Neural crest cell (in vitro differentiated cells): ENCODE measurements around the gene CRTC1. TPM values are rescaled to one million over a fixed set of nuclear protein-coding genes. Genes with fewer than 3 reads are reported as not detected.

ENCODE experiments used
- DNase-seq: peaks from one replicate; pipeline ENCODE4 v3.0.0; 2021; ENCODE audit warnings: low read depth, mixed read lengths, low spot score
- H3K27ac Mint-ChIP-seq: one replicate; pipeline ENCODE4 v1.8.0; 2021; ENCODE audit warnings: mild to moderate bottlenecking, mixed read lengths; ENCODE audit not compliant: unreplicated experiment
- H3K27me3 Mint-ChIP-seq: 2 replicates; pipeline ENCODE4 v1.8.0; 2021; ENCODE audit warnings: low read depth, mild to moderate bottlenecking, mixed read lengths
- H3K36me3 Mint-ChIP-seq: 2 replicates; pipeline ENCODE4 v1.8.0; 2021; ENCODE audit warnings: low read depth, mild to moderate bottlenecking, mixed read lengths
- H3K4me1 Mint-ChIP-seq: 2 replicates; pipeline ENCODE4 v1.8.0; 2021; ENCODE audit warnings: mixed read lengths
- H3K4me3 Mint-ChIP-seq: one replicate; pipeline ENCODE4 v1.8.0; 2021; ENCODE audit warnings: mild to moderate bottlenecking, mixed read lengths
- H3K9me3 Mint-ChIP-seq: 2 replicates; pipeline ENCODE4 v1.8.0; 2021; ENCODE audit warnings: mixed read lengths
- total RNA-seq: library from RNA; stranded (reverse); gene quantifications from 2 replicates; pipeline ENCODE4 v1.2.1, GENCODE V29; 2021
- TF ChIP-seq, protein P1 (sequence below): fragments of 200-600 bp; sonication (generic); conservative IDR thresholded peaks from 2 replicates; pipeline ENCODE4 v1.5.0; 2021; ENCODE audit warnings: antibody characterized with exemption, mild to moderate bottlenecking

Gene CRTC1
- total RNA-seq, 1 donor from 2014 or later: 24.1 TPM

DNA sequence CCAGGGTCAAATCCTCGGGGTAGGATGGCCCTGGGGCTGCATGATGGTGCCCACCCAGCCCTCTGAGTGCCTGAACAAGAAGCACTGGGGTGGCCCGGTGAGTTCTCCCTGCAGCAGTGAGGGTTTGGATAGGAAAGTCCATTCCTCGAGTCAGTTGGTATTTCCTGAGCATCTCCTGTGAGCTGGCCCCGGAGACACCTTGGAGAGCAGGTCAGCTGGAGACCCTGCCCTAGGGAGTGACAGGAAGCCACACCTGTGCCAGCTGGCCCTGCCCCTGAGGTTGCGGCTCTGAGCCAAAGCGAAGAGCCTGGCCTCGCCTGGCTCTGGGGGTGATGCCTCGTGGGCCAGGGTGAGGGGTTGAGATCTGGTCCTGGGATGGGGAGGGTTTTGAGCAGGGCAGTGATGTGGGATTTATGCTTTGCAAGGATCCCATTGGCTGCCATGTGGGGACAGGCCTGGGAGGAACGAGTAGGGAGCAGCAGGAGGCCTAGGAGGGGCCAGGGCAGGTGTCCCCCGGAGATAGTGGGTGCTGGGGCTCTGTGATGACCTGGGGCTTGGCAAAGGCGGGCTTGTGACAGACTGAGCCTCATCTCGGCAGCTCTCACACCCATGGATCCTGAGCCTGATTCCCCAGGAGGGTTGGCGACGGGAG lies 16.0 kb downstream of the CRTC1 start:
- peaks cover 9% of the 10 kb centered on the region for H3K4me1 Mint-ChIP-seq
- H3K27ac Mint-ChIP-seq: no peak overlapping the region
- H3K27me3 Mint-ChIP-seq: peaks cover 2% of the 10 kb centered on the region
- no peak overlapping the region for H3K4me3 Mint-ChIP-seq
- TF ChIP-seq, protein P1, sequence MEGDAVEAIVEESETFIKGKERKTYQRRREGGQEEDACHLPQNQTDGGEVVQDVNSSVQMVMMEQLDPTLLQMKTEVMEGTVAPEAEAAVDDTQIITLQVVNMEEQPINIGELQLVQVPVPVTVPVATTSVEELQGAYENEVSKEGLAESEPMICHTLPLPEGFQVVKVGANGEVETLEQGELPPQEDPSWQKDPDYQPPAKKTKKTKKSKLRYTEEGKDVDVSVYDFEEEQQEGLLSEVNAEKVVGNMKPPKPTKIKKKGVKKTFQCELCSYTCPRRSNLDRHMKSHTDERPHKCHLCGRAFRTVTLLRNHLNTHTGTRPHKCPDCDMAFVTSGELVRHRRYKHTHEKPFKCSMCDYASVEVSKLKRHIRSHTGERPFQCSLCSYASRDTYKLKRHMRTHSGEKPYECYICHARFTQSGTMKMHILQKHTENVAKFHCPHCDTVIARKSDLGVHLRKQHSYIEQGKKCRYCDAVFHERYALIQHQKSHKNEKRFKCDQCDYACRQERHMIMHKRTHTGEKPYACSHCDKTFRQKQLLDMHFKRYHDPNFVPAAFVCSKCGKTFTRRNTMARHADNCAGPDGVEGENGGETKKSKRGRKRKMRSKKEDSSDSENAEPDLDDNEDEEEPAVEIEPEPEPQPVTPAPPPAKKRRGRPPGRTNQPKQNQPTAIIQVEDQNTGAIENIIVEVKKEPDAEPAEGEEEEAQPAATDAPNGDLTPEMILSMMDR: no peak
- H3K36me3 Mint-ChIP-seq: no peaks in the 10 kb centered on the region
- no peak for DNase-seq
- H3K9me3 Mint-ChIP-seq: no peaks in the 10 kb centered on the region

DNA sequence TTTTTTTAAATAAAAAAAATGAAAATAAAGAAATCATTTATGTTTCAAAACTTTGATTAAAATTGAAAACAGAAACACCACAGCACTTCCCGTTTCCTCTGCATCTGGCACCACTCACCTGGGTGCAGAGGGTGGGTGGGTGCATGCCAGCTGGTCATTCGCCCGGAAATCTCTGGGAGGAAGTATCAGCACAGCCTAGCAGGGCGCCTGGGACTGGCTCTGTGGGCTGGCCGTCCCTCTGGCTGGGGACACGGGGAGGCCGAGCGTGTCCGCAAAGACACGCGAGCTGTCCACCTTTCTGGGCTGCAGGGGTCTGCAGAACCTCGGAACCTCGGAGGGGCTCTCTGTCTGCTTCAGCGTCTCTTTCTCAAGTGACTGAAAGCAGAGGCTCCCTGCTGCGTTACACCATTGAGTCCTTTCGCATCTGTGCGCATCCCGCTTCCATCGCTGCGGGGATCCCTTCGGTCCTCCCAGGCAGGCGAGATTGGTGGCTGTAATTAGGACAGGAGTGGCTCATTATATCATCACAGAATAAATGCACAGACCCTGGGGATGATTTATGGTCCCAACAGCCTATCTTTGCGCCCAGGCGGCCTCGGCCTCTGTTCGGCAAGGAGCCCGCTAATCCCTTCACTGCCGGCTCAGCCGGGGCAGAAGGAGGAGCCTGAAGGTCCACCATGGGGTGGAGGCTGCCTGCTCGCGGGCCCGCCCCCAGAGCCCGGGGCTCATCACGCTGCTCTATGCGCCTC lies 17.2 kb downstream of the CRTC1 start:
- DNase-seq: peak; percentile 27
- H3K4me1 Mint-ChIP-seq: peaks cover 9% of the 10 kb centered on the region
- no peaks in the 10 kb centered on the region for H3K36me3 Mint-ChIP-seq
- TF ChIP-seq, protein P1: no peak
- H3K9me3 Mint-ChIP-seq: no peaks in the 10 kb centered on the region
- peaks cover 2% of the 10 kb centered on the region for H3K27me3 Mint-ChIP-seq
- H3K4me3 Mint-ChIP-seq: peak overlapping the region; percentile 64
- no peak overlapping the region for H3K27ac Mint-ChIP-seq

DNA sequence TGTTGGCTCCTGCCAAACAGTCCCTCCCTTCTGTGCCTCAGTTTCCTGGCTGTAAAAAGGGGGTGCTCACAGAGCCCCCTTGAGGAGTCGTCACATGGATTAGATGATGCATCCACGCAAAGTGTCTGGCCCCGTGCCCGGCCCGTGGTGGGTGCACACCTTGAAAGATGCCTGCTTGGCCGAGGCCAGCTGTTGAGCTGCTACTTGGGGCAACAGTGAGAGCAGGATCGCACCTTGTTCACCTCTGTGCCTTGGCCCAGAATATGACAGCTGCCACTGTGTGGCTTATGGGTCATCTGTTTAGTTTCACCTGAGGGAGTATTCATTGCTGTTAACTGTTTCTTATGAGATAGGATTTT lies 17.7 kb downstream of the CRTC1 start:
- H3K36me3 Mint-ChIP-seq: no peaks in the 10 kb centered on the region
- H3K4me1 Mint-ChIP-seq: peaks cover 9% of the 10 kb centered on the region
- TF ChIP-seq, protein P1: no peak
- H3K27ac Mint-ChIP-seq: no peak overlapping the region
- no peaks in the 10 kb centered on the region for H3K9me3 Mint-ChIP-seq
- H3K4me3 Mint-ChIP-seq: no peak overlapping the region
- no peak for DNase-seq
- H3K27me3 Mint-ChIP-seq: peaks cover 2% of the 10 kb centered on the region

DNA sequence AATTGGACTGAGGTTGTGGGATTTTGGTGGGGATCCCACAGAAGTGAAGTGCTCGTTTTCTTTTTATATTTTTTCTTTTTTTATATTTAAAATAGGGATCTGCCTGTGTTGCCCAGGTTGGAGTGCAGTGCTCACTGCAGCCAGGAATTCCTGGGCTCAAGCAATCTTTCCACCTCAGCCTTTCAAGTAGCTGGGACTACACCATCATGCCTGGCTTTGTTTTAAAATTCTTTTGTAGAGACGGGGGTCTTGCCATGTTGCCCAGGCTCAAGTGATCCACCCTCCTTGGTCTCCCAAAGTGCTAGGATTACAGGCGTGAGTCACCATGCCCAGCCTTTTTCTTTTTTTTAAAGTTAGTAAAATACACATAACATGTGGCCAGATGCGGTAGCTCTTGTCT lies 20.6 kb downstream of the CRTC1 start:
- Mint-ChIP-seq H3K36me3 (no peaks in the 10 kb centered on the region), H3K4me1 (peaks cover 9% of the 10 kb centered on the region), H3K9me3 (no peaks in the 10 kb centered on the region), H3K27ac (no peak overlapping the region), H3K4me3 (no peak overlapping the region), H3K27me3 (peaks cover 2% of the 10 kb centered on the region)
- TF ChIP-seq, protein P1: no peak
- DNase-seq: no peak

DNA sequence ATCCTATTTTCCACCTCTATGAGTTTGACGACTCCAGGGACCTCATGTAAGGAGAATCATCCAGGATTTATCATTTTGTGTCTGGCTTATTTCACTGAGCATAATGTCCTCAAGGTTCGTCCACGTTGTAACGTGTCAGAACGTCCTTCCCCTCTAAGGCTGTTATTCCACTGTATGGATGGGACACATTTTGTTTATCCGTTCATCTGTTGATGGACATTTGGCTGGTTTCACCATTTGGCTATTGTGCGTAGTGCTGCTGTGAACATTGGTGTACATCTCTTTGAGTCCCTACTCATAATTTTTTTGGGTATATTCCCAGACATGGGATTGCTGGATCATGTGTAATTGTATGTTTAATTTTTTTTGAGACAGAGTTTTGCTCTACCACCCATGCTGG lies 21.5 kb downstream of the CRTC1 start:
- TF ChIP-seq, protein P1: no peak
- H3K27me3 Mint-ChIP-seq: no peaks in the 10 kb centered on the region
- H3K4me3 Mint-ChIP-seq: no peak overlapping the region
- H3K9me3 Mint-ChIP-seq: no peaks in the 10 kb centered on the region
- H3K27ac Mint-ChIP-seq: no peak overlapping the region
- no peak for DNase-seq
- peaks cover 9% of the 10 kb centered on the region for H3K4me1 Mint-ChIP-seq
- H3K36me3 Mint-ChIP-seq: no peaks in the 10 kb centered on the region
